Activated naive CD4-positive, alpha-beta T cell treated with anti-CD3 and anti-CD28 coated beads, Interleukin-2, amount 50 U/mL, for 24 hours (primary cell): ENCODE data around the gene ZNF804A.
"Not testable (repeated sequence)": the region's sequence is repeated elsewhere in the genome, so short reads cannot be mapped to it uniquely, and the experiment has no call there.

Source experiments
- H3K27ac Mint-ChIP-seq: one replicate; pipeline ENCODE4 v1.8.0; 2021; ENCODE audit warnings: mild to moderate bottlenecking, mixed read lengths
- H3K27me3 Mint-ChIP-seq: one replicate; pipeline ENCODE4 v1.8.0; 2021; ENCODE audit warnings: mixed read lengths
- H3K36me3 Mint-ChIP-seq: one replicate; pipeline ENCODE4 v1.8.0; 2021; ENCODE audit warnings: mixed read lengths
- H3K4me1 Mint-ChIP-seq: one replicate; pipeline ENCODE4 v1.8.0; 2021; ENCODE audit warnings: mixed read lengths
- H3K4me3 Mint-ChIP-seq: one replicate; pipeline ENCODE4 v1.8.0; 2021; ENCODE audit warnings: mild to moderate bottlenecking, mixed read lengths
- H3K9me3 Mint-ChIP-seq: one replicate; pipeline ENCODE4 v1.8.0; 2021; ENCODE audit warnings: mixed read lengths

The ZNF804A gene

DNA sequence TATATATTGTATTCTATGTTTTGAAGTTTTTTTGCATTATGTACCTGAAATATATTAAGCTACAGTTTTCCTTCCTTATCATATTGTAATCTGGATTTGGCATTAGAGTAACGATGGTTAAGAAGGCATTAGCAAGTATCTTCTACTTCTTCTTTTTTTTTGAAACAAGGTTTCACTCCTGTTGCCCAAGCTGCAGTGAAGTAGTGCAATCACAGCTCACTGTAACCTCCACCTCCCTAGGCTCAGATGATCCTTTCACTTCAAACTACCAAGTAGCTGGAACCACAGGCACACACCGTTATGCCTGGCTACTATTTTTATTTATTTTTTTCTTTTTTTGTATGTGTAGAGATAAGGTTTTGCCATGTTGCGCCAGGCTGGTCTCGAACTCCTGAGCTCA, 201.1 kb downstream of the ZNF804A start:
- peaks cover 10% of the 10 kb centered on the region for H3K9me3 Mint-ChIP-seq
- no peak overlapping the region for H3K27ac Mint-ChIP-seq
- no peaks in the 10 kb centered on the region for H3K4me1 Mint-ChIP-seq
- H3K36me3 Mint-ChIP-seq, result no peaks in the 10 kb centered on the region
- H3K27me3 Mint-ChIP-seq, result no peaks in the 10 kb centered on the region
- no peak overlapping the region for H3K4me3 Mint-ChIP-seq

DNA sequence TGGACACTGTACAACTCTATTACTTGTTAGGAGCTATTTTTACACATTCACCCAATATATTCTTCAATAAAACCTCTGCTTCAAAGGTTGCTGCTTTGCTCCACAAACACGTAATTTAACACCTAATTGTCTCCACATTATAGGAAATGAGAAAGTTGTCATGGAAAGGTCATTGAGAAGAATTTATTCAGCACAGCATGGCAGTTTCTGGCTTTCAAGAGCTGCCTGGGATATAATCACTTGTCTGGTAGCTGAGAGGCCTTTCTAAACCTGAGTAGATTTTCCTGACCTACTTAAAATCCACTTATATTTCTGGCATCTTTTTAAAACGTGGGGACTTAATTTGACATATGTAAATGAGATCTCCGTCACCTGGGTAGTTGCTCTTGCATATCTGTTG, 216.1 kb downstream of the ZNF804A start:
- H3K4me1 Mint-ChIP-seq, result no peaks in the 10 kb centered on the region
- H3K36me3 Mint-ChIP-seq, result no peaks in the 10 kb centered on the region
- H3K4me3 Mint-ChIP-seq, result no peak overlapping the region
- no peaks in the 10 kb centered on the region for H3K9me3 Mint-ChIP-seq
- no peaks in the 10 kb centered on the region for H3K27me3 Mint-ChIP-seq
- no peak overlapping the region for H3K27ac Mint-ChIP-seq

DNA sequence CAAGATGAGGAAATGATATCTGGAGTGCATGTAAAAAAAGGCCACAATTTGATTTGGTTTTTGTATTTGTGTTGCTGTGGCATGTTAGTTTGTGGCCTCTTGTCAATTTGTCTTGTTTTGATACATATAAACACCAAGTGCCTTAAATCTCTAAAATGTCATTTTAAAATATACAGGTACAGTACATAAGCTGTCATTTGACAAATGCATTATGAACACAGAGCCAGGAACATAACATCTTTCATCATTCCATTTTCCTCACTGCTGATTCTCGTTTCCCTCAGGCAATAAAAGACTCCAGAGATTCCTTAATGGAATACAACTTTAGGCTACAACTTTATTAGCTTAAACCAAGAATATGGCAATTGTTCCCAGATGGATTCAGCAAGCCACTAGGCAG, 217.5 kb downstream of the ZNF804A start:
- Mint-ChIP-seq H3K4me1 (no peaks in the 10 kb centered on the region), H3K27ac (no peak overlapping the region), H3K9me3 (no peaks in the 10 kb centered on the region), H3K4me3 (no peak overlapping the region), H3K27me3 (no peaks in the 10 kb centered on the region), H3K36me3 (no peaks in the 10 kb centered on the region)

GRCh38 chr2:184824597-184824996, 226.3 kb downstream of the ZNF804A start:
- Mint-ChIP-seq H3K9me3 (peaks cover 4% of the 10 kb centered on the region), H3K4me1 (no peaks in the 10 kb centered on the region), H3K36me3 (no peaks in the 10 kb centered on the region), H3K4me3 (no peak overlapping the region), H3K27me3 (no peaks in the 10 kb centered on the region), H3K27ac (no peak overlapping the region)

- H3K36me3 Mint-ChIP-seq, result no peaks in the 10 kb centered on the region
- H3K4me1 Mint-ChIP-seq, result no peaks in the 10 kb centered on the region
- no peak overlapping the region for H3K27ac Mint-ChIP-seq
- peaks cover 9% of the 10 kb centered on the region for H3K9me3 Mint-ChIP-seq
- no peak overlapping the region for H3K4me3 Mint-ChIP-seq
- H3K27me3 Mint-ChIP-seq, result no peaks in the 10 kb centered on the region
Measured at GRCh38 chr2:184830531-184830930, 232.2 kb downstream of the ZNF804A start.

- Mint-ChIP-seq H3K27me3 (no peaks in the 10 kb centered on the region), H3K27ac (no peak overlapping the region), H3K9me3 (peaks cover 10% of the 10 kb centered on the region), H3K4me1 (no peaks in the 10 kb centered on the region), H3K36me3 (no peaks in the 10 kb centered on the region), H3K4me3 (no peak overlapping the region)
Measured at GRCh38 chr2:184834699-184835397, 236.5 kb downstream of the ZNF804A start.

GRCh38 chr2:184835398-184835715, 237.0 kb downstream of the ZNF804A start:
- Mint-ChIP-seq H3K4me3 (no peak overlapping the region), H3K27me3 (no peaks in the 10 kb centered on the region), H3K36me3 (no peaks in the 10 kb centered on the region), H3K4me1 (no peaks in the 10 kb centered on the region), H3K9me3 (peaks cover 10% of the 10 kb centered on the region), H3K27ac (no peak overlapping the region)

DNA sequence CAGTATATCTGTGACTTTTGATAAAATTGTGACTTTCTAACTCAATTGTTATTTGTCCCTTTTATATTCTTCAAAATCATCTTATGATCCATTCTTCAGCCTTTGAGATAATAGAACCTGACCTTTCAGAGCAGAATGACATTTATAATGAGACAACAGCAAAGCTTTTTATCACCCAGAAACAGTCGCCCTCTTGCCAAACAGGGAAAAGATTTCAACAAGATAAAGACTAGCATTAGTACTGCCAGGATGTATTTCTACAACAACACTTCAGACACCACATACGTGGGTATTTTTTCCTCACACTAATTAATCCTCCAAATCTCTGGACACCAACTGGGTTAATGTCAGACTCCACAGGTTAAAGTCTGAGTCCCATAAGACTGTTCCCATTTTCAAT, 249.0 kb downstream of the ZNF804A start:
- Mint-ChIP-seq H3K36me3 (no peaks in the 10 kb centered on the region), H3K4me1 (no peaks in the 10 kb centered on the region), H3K27me3 (no peaks in the 10 kb centered on the region), H3K4me3 (no peak overlapping the region), H3K9me3 (peaks cover 21% of the 10 kb centered on the region), H3K27ac (no peak overlapping the region)

DNA sequence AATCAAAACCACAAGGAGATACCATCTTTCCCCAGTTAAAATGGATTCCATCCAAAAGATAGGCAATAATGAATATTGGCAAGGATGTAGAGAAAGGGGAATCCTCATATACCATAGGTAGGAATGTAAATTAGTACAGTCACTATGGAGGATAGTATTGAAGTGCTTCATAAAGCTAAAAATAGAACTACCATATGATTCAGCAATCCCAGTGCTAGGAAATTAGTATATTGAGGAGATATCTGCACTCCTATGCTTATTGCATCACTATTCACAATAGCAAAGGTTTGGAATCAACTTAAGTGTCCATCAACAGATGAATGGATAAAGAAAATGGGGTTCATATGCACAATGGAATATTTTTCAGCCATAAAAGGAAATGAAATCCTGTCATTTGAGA, 251.2 kb downstream of the ZNF804A start:
- Mint-ChIP-seq H3K27me3 (no peaks in the 10 kb centered on the region), H3K36me3 (no peaks in the 10 kb centered on the region), H3K27ac (no peak overlapping the region), H3K4me1 (no peaks in the 10 kb centered on the region), H3K4me3 (no peak overlapping the region), H3K9me3 (peaks cover 22% of the 10 kb centered on the region)

DNA sequence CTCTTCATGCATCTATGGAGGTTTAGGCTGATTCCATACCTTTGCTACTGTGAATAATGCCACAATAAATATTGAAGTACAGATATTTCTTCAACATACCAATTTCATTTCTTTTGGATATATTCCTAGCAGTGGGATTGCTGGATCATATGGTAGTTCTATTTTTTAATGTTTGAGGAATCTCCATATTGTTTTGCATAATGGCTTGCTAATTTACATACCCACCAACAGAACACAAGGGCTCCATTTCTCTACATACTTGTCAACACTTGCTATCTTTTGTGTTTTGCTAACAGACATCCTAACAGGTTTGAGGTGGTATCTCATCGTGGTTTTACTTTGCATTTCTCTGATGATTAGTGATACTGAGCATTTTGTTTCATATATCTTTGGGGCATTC, 253.2 kb downstream of the ZNF804A start:
- Mint-ChIP-seq H3K4me3 (no peak overlapping the region), H3K27ac (no peak overlapping the region), H3K4me1 (no peaks in the 10 kb centered on the region), H3K27me3 (no peaks in the 10 kb centered on the region), H3K9me3 (peaks cover 18% of the 10 kb centered on the region), H3K36me3 (no peaks in the 10 kb centered on the region)

DNA sequence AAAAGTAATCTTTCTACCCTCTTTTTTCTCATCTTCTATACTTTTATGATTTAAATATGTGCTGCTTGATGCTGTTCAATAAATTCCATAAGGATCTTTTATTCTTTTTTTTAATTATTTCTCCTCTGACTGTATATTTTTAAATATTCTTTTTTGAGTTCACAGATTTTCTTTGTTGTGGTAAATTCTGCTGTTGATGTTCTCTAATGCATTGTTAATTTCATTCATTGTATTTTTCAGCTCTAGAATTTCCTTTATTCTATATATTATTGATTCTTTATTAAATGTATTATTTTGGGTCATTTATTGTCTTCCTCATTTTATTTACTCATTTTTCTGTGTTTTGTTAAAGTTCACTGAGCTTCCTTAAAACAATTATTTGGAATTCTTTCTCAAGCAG, 260.9 kb downstream of the ZNF804A start:
- H3K9me3 Mint-ChIP-seq, result peaks cover 4% of the 10 kb centered on the region
- no peaks in the 10 kb centered on the region for H3K27me3 Mint-ChIP-seq
- H3K36me3 Mint-ChIP-seq, result no peaks in the 10 kb centered on the region
- H3K4me3 Mint-ChIP-seq, result no peak overlapping the region
- H3K4me1 Mint-ChIP-seq, result no peaks in the 10 kb centered on the region
- H3K27ac Mint-ChIP-seq, result no peak overlapping the region

- no peaks in the 10 kb centered on the region for H3K36me3 Mint-ChIP-seq
Measured at GRCh38 chr2:184860744-184861143, 262.4 kb downstream of the ZNF804A start.

GRCh38 chr2:184875212-184875611, 276.9 kb downstream of the ZNF804A start:
- H3K27me3 Mint-ChIP-seq, result no peaks in the 10 kb centered on the region
- H3K4me1 Mint-ChIP-seq, result no peaks in the 10 kb centered on the region
- H3K27ac Mint-ChIP-seq, result no peak overlapping the region
- no peaks in the 10 kb centered on the region for H3K36me3 Mint-ChIP-seq
- no peaks in the 10 kb centered on the region for H3K9me3 Mint-ChIP-seq
- H3K4me3 Mint-ChIP-seq, result no peak overlapping the region

More at GRCh38 chr2:184860744-184861143, 262.4 kb downstream of the ZNF804A start:
- Mint-ChIP-seq H3K4me3 (no peak overlapping the region), H3K27ac (no peak overlapping the region), H3K9me3 (peaks cover 4% of the 10 kb centered on the region), H3K27me3 (no peaks in the 10 kb centered on the region), H3K4me1 (no peaks in the 10 kb centered on the region)

- no peaks in the 10 kb centered on the region for H3K9me3 Mint-ChIP-seq
- H3K4me3 Mint-ChIP-seq, result no peak overlapping the region
- no peaks in the 10 kb centered on the region for H3K36me3 Mint-ChIP-seq
- H3K4me1 Mint-ChIP-seq, result no peaks in the 10 kb centered on the region
- H3K27ac Mint-ChIP-seq, result no peak overlapping the region
- no peaks in the 10 kb centered on the region for H3K27me3 Mint-ChIP-seq
Measured at GRCh38 chr2:184875911-184876310, 277.6 kb downstream of the ZNF804A start.

DNA sequence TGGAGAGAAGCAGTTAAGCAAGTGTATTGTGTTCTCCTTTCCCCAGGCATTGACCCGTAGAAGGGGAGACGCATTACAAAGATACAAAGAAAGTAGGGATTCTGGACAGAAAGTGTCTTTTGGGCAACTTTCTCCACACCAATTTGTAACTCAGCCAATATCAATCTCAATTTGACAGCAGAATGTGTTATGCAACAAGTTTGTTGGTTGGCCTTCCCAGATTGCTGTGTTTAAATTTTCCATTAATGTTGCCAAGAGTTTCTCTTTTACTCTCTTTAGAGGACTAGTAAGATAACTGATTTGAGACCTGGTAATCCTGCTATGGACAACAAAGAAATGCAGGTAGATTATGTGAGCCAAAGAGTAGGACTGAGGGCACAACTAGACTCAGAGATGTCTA, 279.6 kb downstream of the ZNF804A start:
- Mint-ChIP-seq H3K27ac (no peak overlapping the region), H3K4me3 (no peak overlapping the region), H3K4me1 (no peaks in the 10 kb centered on the region), H3K9me3 (no peaks in the 10 kb centered on the region), H3K27me3 (no peaks in the 10 kb centered on the region), H3K36me3 (no peaks in the 10 kb centered on the region)

DNA sequence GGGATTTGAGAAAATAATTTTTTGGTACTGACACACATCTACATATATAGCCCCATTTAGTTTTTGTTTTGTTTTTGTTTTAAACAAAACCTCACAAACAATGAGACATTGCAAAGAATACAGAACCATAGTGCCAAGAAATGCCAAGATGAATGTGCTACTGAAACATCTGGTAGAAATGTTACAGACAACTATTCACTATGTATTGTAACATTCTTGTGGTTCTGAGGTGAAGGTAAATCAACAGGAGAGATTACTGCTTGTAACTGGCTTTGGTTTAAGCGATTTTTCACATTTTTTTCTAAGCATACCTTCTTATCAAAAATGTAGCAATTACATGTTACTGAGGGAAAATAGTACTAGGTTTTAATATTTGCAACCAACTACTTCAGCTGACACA, 281.3 kb downstream of the ZNF804A start:
- H3K27me3 Mint-ChIP-seq, result no peaks in the 10 kb centered on the region
- H3K4me1 Mint-ChIP-seq, result no peaks in the 10 kb centered on the region
- no peak overlapping the region for H3K27ac Mint-ChIP-seq
- H3K36me3 Mint-ChIP-seq, result no peaks in the 10 kb centered on the region
- H3K4me3 Mint-ChIP-seq, result no peak overlapping the region
- H3K9me3 Mint-ChIP-seq, result no peaks in the 10 kb centered on the region

DNA sequence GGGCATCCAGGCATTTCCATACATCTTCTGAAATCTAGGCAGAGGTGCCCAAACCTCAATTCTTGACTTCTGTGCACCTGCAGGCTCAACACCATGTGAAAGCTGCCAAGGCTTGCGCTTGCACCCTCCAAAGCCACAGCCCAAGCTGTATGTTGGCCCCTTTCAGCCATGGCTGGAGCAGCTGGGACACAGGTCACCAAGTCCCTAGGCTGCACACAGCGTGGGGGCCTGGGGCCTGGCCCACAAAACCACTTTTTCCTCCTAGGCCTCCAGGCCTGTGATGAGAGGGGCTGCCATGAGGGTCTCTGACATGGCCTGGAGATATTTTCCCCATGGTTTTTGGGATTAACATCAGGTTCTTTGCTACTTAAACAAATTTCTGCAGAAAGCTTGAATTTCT, 288.3 kb downstream of the ZNF804A start:
- not testable (repeated sequence) for H3K27me3 Mint-ChIP-seq, H3K4me1 Mint-ChIP-seq, H3K27ac Mint-ChIP-seq, H3K4me3 Mint-ChIP-seq, H3K36me3 Mint-ChIP-seq
- peaks cover 12% of the 10 kb centered on the region for H3K9me3 Mint-ChIP-seq
